HG02642 (cell line): ENCODE measurements around the gene AMPH.
"Not testable (repeated sequence)": the region's sequence is repeated elsewhere in the genome, so short reads cannot be mapped to it uniquely, and the experiment has no call there.

ENCODE experiments used
- ATAC-seq: cut with Tn5 transposase; IDR thresholded peaks from one replicate; pipeline ENCODE4 v1.9.1; 2021; ENCODE audit warnings: mild to moderate bottlenecking; ENCODE audit not compliant: unreplicated experiment, poor library complexity

The AMPH gene

GRCh38 chr7:38413784-38414183 is 217.4 kb downstream of the AMPH start:
- ATAC-seq: no peak

GRCh38 chr7:38411404-38411803 is 219.8 kb downstream of the AMPH start:
- ATAC-seq: no peak

GRCh38 chr7:38410056-38410455 is 221.1 kb downstream of the AMPH start:
- ATAC-seq: no peak

- no peak for ATAC-seq
Observed at GRCh38 chr7:38409531-38409930, 221.6 kb downstream of the AMPH start.

- ATAC-seq: no peak
Observed at GRCh38 chr7:38398725-38399321, 232.3 kb downstream of the AMPH start.

GRCh38 chr7:38396852-38397251 is 234.3 kb downstream of the AMPH start:
- ATAC-seq: no peak

GRCh38 chr7:38395921-38396552 is 235.1 kb downstream of the AMPH start:
- ATAC-seq: not testable (repeated sequence)

- no peak for ATAC-seq
Observed at GRCh38 chr7:38394660-38395059, 236.5 kb downstream of the AMPH start.

GRCh38 chr7:38393874-38394273 is 237.3 kb downstream of the AMPH start:
- ATAC-seq: peak; percentile 81

- no peak for ATAC-seq
Observed at GRCh38 chr7:38391751-38392150, 239.4 kb downstream of the AMPH start.

- no peak for ATAC-seq
Observed at GRCh38 chr7:38385682-38386081, 245.5 kb downstream of the AMPH start.

- ATAC-seq: no peak
Observed at GRCh38 chr7:38383281-38383680, 247.9 kb downstream of the AMPH start.

- no peak for ATAC-seq
Observed at GRCh38 chr7:38382684-38383083, 248.5 kb downstream of the AMPH start.

- no peak for ATAC-seq
Observed at GRCh38 chr7:38375453-38375852, 255.7 kb downstream of the AMPH start.

GRCh38 chr7:38374507-38374906 is 256.7 kb downstream of the AMPH start:
- ATAC-seq: no peak

- ATAC-seq: no peak
Observed at GRCh38 chr7:38373155-38373554, 258.0 kb downstream of the AMPH start.

- no peak for ATAC-seq
Observed at GRCh38 chr7:38372290-38372689, 258.9 kb downstream of the AMPH start.

- ATAC-seq: peak; percentile 77
Observed at GRCh38 chr7:38369816-38370493, 261.2 kb downstream of the AMPH start.

- ATAC-seq: peak; percentile 59
Observed at GRCh38 chr7:38368191-38368605, 263.0 kb downstream of the AMPH start.

- ATAC-seq: peak; percentile 75
Observed at GRCh38 chr7:38367301-38367890, 263.8 kb downstream of the AMPH start.

GRCh38 chr7:38363379-38363778 is 267.8 kb downstream of the AMPH start:
- ATAC-seq: not testable (repeated sequence)
